WI38 (cell line): ENCODE results near the gene ASNSD1.
"Not testable (repeated sequence)": the region's sequence is repeated elsewhere in the genome, so short reads cannot be mapped to it uniquely, and the experiment has no call there.

ENCODE experiments used
- H3K4me3 ChIP-seq: 2 replicates; pipeline ENCODE4 v1.5.1; 2011; ENCODE audit warnings: low read depth, mild to moderate bottlenecking, control low read depth, low read length
- TF ChIP-seq, protein P1 (sequence below): IDR thresholded peaks from 2 replicates; pipeline ENCODE4 v1.5.1; 2012; ENCODE audit warnings: low read depth, mild to moderate bottlenecking, control low read depth, low read length

Gene ASNSD1

DNA sequence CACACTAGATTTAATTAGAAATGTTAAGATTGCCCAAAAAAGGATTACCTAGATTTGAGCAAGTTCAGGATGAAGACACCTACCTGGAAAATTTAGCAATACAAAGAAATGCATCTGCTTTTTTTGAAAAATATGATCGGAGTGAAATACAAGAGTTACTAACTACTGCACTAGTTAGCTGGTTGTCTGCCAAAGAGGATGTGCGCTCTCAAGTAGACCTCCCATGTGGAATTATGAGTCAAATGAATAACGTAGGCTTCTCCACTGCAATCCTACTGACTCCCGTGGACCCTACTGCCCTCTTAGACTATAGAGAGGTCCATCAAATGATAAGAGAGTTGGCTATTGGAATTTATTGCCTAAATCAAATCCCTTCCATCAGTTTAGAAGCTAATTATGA, 15.2 kb downstream of the ASNSD1 start:
- TF ChIP-seq, protein P1, sequence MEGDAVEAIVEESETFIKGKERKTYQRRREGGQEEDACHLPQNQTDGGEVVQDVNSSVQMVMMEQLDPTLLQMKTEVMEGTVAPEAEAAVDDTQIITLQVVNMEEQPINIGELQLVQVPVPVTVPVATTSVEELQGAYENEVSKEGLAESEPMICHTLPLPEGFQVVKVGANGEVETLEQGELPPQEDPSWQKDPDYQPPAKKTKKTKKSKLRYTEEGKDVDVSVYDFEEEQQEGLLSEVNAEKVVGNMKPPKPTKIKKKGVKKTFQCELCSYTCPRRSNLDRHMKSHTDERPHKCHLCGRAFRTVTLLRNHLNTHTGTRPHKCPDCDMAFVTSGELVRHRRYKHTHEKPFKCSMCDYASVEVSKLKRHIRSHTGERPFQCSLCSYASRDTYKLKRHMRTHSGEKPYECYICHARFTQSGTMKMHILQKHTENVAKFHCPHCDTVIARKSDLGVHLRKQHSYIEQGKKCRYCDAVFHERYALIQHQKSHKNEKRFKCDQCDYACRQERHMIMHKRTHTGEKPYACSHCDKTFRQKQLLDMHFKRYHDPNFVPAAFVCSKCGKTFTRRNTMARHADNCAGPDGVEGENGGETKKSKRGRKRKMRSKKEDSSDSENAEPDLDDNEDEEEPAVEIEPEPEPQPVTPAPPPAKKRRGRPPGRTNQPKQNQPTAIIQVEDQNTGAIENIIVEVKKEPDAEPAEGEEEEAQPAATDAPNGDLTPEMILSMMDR: no peak
- H3K4me3 ChIP-seq: no peak overlapping the region

GRCh38 chr2:189679226-189679625, 18.0 kb downstream of the ASNSD1 start:
- TF ChIP-seq, protein P1: no peak
- H3K4me3 ChIP-seq: no peak overlapping the region

DNA sequence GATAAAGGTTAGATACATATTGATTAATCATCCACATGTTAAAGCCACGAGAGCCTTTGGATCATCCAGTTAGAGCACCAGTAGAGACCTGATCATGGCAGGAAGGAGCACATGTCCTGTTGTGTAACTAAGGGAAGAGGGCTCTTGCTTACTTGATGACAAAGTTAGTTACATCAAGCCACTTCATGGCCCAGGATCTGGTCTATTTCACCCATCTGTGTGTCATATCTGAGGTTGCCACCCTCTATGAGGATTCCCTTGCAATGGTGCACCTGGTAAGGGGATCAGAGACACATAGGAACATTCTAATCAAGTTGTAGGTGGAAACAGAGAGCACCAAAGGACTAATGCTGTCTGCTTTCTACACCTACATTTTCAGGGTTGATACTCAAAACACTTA, 19.9 kb downstream of the ASNSD1 start:
- H3K4me3 ChIP-seq: no peak overlapping the region
- TF ChIP-seq, protein P1: no peak

- no peak overlapping the region for H3K4me3 ChIP-seq
- TF ChIP-seq, protein P1: no peak
Observed at GRCh38 chr2:189681903-189682302, 20.6 kb downstream of the ASNSD1 start.

GRCh38 chr2:189683348-189683747, 22.1 kb downstream of the ASNSD1 start:
- no peak overlapping the region for H3K4me3 ChIP-seq
- TF ChIP-seq, protein P1: no peak

DNA sequence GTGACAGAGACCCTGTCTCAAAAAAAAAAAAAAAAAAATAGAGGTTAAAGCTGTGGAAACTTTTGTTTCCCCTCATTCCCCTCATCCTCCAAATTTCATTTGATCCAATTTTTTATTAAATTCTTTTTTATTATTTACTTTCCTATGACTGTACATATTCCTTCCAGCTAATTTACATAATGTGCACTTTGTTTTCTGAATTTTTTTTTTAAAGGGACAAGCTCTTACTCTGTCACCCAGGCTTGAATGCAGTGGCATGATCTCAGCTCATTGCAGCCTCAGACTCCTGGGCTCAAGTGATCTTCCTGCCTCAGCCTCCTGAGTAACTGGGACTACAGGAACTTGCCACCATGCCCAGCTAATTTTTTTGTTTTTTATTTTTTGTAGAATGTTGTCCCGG, 23.6 kb downstream of the ASNSD1 start:
- TF ChIP-seq, protein P1: no peak
- no peak overlapping the region for H3K4me3 ChIP-seq

DNA sequence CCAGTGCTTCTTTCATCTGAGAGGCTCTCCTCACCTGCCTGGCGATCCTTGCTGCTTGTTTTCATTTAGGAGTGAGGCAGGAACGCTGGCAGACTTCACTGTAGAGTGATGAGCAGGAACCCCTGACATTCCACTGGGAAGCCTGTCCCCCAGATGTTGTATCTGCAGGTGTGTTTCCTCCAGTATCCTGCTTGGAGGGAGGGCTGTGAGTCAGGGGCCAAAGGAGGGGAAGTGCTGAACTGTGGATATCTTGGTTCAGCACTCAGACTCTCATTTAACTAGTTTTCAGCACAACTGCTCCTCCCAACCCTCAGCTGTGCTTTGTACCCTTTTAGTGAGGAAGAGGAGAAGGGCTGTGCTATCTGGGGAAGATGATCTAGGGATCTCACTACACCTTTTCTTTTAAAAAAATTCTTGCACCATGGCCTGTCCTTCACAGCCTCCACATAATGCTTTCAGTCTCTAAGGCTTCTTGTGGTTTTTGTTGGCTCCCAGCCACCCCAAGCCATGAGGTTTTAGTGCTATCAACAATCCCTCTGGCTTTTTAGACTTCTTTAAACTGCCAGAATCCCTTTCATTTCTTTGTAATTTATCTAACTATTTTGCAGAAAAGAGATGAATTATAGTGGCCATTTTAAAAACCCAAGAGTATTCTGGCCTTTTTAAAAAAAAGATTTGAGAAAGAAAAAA, 24.4 kb downstream of the ASNSD1 start:
- no peak overlapping the region for H3K4me3 ChIP-seq

GRCh38 chr2:189687796-189688195, 26.5 kb downstream of the ASNSD1 start:
- H3K4me3 ChIP-seq: not testable (repeated sequence)

More for the DNA sequence above, 24.4 kb downstream of the ASNSD1 start:
- TF ChIP-seq, protein P1: no peak
